Measurements from ENCODE around the gene NKD2.

NKD2 gene

DNA sequence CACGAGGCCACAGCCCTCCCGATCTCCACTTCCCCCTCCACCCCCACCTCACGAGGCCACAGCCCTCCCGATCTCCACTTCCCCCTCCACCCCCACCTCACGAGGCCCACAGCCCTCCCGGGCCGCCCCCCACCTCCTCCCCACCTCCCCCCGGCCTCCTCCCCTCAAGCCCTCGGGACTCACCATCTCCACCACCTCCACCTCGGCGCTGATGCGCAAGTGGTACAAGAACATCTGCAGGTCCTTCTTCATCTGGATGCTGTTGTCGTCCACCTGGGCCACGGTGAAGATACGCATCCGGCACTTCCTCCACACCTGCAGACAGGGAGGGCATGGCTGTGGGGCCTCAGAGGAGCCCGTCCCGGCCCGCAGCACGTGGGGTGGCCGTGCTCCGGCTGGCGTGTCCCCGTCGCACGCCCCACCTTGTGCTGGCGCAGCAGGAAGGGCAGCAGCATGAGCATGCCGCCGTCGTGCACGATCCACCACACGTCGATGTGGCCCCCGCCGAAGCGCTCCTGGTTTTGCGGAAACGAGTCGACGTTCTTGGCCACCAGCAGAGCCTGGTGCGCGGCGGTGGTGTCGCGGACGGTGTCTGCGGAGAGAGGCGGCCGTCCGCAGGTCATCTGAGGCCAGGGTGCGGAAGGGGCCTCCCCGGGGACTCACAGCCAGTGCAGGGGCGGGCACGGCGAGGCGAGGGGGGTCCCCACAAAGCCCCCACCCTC, 55.2 kb downstream of the NKD2 start:
- H3K27ac ChIP-seq = no peak overlapping the region

DNA sequence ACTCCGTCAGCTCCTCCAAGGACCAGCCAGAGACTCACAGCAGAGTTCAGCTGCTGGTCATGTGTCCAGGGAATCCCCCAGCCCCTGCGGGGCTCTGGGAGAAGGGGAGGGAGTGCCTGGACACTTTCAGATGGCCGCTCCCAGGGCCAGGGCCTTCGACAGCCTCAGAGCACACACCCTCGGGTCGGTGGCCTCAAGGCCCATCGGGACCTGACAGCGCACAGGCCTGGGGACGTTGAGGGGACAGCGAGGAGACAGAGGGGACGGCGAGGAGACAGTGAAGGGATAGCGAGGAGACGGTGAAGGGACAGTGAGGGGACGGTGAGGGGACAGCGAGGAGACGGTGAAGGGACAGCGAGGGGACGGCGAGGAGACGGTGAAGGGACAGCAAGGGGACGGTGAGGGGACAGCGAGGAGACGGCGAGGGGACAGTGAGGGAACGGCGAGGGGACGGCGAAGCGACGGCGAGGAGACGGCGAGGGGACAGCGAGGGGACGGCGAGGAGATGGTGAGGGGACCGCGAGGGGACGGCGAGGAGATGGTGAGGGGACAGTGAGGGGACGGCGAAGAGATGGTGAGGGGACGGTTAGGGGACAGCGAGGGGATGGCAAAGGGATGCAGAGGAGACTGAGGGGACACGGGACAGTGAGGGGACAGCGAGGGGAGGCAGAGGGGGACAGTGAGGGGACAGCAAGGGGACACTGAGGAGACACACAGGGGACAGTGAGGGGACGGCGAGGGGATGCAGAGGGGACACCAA, 56.0 kb downstream of the NKD2 start:
- H3K36me3 ChIP-seq (ENCODE audit: insufficient read depth) = no peaks in the 10 kb centered on the region
- H3K9ac ChIP-seq = no peak overlapping the region
- H3K27ac ChIP-seq = no peak overlapping the region
- TF ChIP-seq, protein P1, sequence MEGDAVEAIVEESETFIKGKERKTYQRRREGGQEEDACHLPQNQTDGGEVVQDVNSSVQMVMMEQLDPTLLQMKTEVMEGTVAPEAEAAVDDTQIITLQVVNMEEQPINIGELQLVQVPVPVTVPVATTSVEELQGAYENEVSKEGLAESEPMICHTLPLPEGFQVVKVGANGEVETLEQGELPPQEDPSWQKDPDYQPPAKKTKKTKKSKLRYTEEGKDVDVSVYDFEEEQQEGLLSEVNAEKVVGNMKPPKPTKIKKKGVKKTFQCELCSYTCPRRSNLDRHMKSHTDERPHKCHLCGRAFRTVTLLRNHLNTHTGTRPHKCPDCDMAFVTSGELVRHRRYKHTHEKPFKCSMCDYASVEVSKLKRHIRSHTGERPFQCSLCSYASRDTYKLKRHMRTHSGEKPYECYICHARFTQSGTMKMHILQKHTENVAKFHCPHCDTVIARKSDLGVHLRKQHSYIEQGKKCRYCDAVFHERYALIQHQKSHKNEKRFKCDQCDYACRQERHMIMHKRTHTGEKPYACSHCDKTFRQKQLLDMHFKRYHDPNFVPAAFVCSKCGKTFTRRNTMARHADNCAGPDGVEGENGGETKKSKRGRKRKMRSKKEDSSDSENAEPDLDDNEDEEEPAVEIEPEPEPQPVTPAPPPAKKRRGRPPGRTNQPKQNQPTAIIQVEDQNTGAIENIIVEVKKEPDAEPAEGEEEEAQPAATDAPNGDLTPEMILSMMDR (conservative IDR thresholded peaks at IDR 0.05; ENCODE audit: low read depth, low read length) = no peak
- H3K4me2 ChIP-seq = no peak overlapping the region
- no peak overlapping the region for H3K4me3 ChIP-seq (IDR thresholded peaks at IDR 0.05; ENCODE audit: insufficient read depth, low read depth, low read length)
- no peak overlapping the region for H2AFZ ChIP-seq (ENCODE audit: low read depth)
- H4K20me1 ChIP-seq (ENCODE audit: insufficient read depth) = no peaks in the 10 kb centered on the region
- no peaks in the 10 kb centered on the region for H3K79me2 ChIP-seq (ENCODE audit: insufficient read depth, low read depth)
- no peaks in the 10 kb centered on the region for H3K27me3 ChIP-seq (ENCODE audit: insufficient read depth, low read depth)
- H3K4me1 ChIP-seq (ENCODE audit: low read depth, poor library complexity, severe bottlenecking) = no peaks in the 10 kb centered on the region

More for the DNA sequence above, 55.2 kb downstream of the NKD2 start:
- no peaks in the 10 kb centered on the region for H3K4me1 ChIP-seq (ENCODE audit: low read depth, poor library complexity, severe bottlenecking)
- no peak overlapping the region for H3K9ac ChIP-seq
- no peaks in the 10 kb centered on the region for H4K20me1 ChIP-seq (ENCODE audit: insufficient read depth)
- no peak overlapping the region for H3K4me2 ChIP-seq
- H3K79me2 ChIP-seq (ENCODE audit: insufficient read depth, low read depth) = no peaks in the 10 kb centered on the region
- no peaks in the 10 kb centered on the region for H3K27me3 ChIP-seq (ENCODE audit: insufficient read depth, low read depth)
- no peak overlapping the region for H2AFZ ChIP-seq (ENCODE audit: low read depth)
- TF ChIP-seq, protein P1 (conservative IDR thresholded peaks at IDR 0.05; ENCODE audit: low read depth, low read length) = no peak
- no peak overlapping the region for H3K4me3 ChIP-seq (IDR thresholded peaks at IDR 0.05; ENCODE audit: insufficient read depth, low read depth, low read length)
- H3K36me3 ChIP-seq (ENCODE audit: insufficient read depth) = no peaks in the 10 kb centered on the region

DNA sequence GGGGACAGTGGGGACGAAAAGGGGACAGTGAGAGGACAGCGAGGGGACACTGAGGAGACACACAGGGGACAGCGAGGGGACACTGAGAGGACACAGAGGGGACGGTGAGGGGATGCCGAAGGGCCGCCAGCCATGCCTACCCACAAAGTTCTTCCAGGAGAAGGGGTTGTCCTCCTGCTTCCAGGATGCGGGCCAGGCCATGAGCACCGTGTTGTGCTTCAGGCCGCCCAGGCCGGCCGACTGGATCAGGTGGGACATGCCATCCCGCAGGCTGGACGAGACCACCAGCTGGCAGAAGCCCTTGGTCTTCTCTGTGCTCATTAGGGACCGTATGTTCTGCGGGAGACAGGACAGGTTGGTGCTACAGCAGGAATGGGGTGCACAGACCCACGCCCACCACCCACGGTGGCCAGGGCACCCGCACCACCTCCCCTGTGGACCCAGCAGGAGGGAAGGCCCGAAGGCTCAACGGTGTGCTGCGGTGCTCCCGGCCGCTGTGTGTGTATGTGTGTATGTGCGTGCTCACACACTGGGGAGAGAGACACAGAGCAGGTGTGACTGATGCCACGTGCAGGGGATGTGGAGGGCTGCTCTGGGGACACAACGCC, 56.6 kb downstream of the NKD2 start:
- no peak overlapping the region for H3K27ac ChIP-seq
- no peaks in the 10 kb centered on the region for H3K4me1 ChIP-seq (ENCODE audit: low read depth, poor library complexity, severe bottlenecking)
- no peak overlapping the region for H2AFZ ChIP-seq (ENCODE audit: low read depth)
- H3K36me3 ChIP-seq (ENCODE audit: insufficient read depth) = no peaks in the 10 kb centered on the region
- no peak overlapping the region for H3K4me2 ChIP-seq
- no peaks in the 10 kb centered on the region for H3K79me2 ChIP-seq (ENCODE audit: insufficient read depth, low read depth)
- no peak overlapping the region for H3K4me3 ChIP-seq (IDR thresholded peaks at IDR 0.05; ENCODE audit: insufficient read depth, low read depth, low read length)
- TF ChIP-seq, protein P1 (conservative IDR thresholded peaks at IDR 0.05; ENCODE audit: low read depth, low read length) = no peak
- no peak overlapping the region for H3K9ac ChIP-seq
- H3K27me3 ChIP-seq (ENCODE audit: insufficient read depth, low read depth) = no peaks in the 10 kb centered on the region
- no peaks in the 10 kb centered on the region for H4K20me1 ChIP-seq (ENCODE audit: insufficient read depth)

DNA sequence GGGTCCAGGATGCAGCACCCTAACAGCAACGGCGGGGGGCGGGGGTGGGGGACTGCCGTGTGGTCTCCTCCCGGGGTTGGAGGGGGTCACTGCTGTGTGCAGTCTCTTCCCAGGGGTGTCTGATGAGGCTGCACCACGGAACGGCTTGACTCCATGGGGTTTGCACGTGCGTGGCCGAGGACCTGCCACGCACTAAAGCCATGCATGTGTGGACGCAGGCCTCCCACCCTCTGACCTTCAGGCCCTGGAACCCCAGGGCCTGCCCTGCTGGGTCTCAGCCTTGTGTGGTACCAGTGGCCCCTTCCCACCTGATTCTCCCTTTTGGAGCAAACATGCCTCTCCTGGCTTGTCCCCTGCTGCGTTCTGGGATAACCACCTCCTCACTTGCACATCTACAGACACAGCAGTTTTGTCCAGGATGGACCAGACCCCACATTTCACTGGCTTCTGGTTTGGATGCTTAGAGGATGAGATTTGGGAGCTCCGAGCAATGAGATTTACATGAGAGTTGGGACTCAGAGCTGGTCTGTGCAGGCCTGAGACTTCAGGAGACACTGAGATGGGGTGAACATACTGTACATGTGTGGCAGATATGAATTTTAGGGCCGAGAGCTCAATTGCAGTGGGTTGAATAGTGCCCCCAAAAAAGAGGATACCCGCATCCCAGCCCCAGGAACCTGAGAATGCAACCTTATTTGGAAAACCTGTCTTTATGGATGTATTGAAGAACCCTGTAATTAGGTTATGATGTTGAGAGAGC, 57.5 kb downstream of the NKD2 start:
- no peaks in the 10 kb centered on the region for H3K79me2 ChIP-seq (ENCODE audit: insufficient read depth, low read depth)
- H4K20me1 ChIP-seq (ENCODE audit: insufficient read depth) = no peaks in the 10 kb centered on the region
- no peak overlapping the region; the same call in 1 of the 2 replicates for H3K27ac ChIP-seq
- TF ChIP-seq, protein P1 (conservative IDR thresholded peaks at IDR 0.05; ENCODE audit: low read depth, low read length) = no peak
- H3K4me2 ChIP-seq = no peak overlapping the region
- H3K9ac ChIP-seq = no peak overlapping the region
- H3K27me3 ChIP-seq (ENCODE audit: insufficient read depth, low read depth) = no peaks in the 10 kb centered on the region
- H3K4me1 ChIP-seq (ENCODE audit: low read depth, poor library complexity, severe bottlenecking) = no peaks in the 10 kb centered on the region
- H3K36me3 ChIP-seq (ENCODE audit: insufficient read depth) = no peaks in the 10 kb centered on the region
- no peak overlapping the region for H3K4me3 ChIP-seq (IDR thresholded peaks at IDR 0.05; ENCODE audit: insufficient read depth, low read depth, low read length)
- H2AFZ ChIP-seq (ENCODE audit: low read depth) = no peak overlapping the region

Data from KMS-11 (cell line).